Left lung (tissue), 10 donors: Measurements from ENCODE around the gene ARMC5. TPM values are rescaled to one million over a fixed set of nuclear protein-coding genes. Genes with fewer than 3 reads are reported as not detected.

ENCODE experiments used
- ATAC-seq: fragments of 200-7000 bp; cut with Tn5 transposase; one replicate; pipeline ENCODE4 v1.9.1; 2020; ENCODE audit warnings: moderate library complexity
- DNase-seq, 4 donors: peaks; one replicate each; pipeline ENCODE4 v3.0.0-alpha.2; 2013 to 2020
- H3K27ac ChIP-seq, 2 donors: fragments of 200-600 bp; sonication (generic) in 1 of 2; one replicate each; pipeline versions ENCODE4 v1.5.0 to v1.8.0; 2020 to 2021
- H3K27me3 ChIP-seq, 2 donors: fragments of 200-600 bp; sonication (generic) in 1 of 2; one replicate each; pipeline versions ENCODE4 v1.5.0 to v1.8.0; 2020 to 2021
- H3K36me3 ChIP-seq, 2 donors: fragments of 200-600 bp; sonication (generic) in 1 of 2; one replicate each; pipeline versions ENCODE4 v1.5.0 to v1.8.0; 2020 to 2021
- H3K4me1 ChIP-seq, 2 donors: fragments of 200-600 bp; one replicate each; pipeline ENCODE4 v1.8.0; 2021
- H3K4me3 ChIP-seq, 2 donors: fragments of 200-600 bp; sonication (generic) in 1 of 2; one replicate each; pipeline versions ENCODE4 v1.5.0 to v1.8.0; 2020 to 2021; ENCODE audit warnings: mild to moderate bottlenecking in 1 of 2
- H3K9me3 ChIP-seq, 2 donors: fragments of 200-600 bp; sonication (generic) in 1 of 2; one replicate each; pipeline versions ENCODE4 v1.5.0 to v1.8.0; 2020 to 2021
- CTCF ChIP-seq, 2 donors: fragments of 200-600 bp; sonication (generic) in 1 of 2; IDR thresholded peaks; one replicate each; pipeline versions ENCODE4 v1.5.0 to v1.8.0; 2021; ENCODE audit warnings: antibody characterized with exemption in 2 of 2
- intact Hi-C, 2 donors: fragments of 100-400 bp; cut with DNase I; formaldehyde crosslinking; loops; one replicate each; pipeline versions ENCODE4 v1.11.2 to v1.14.2; 2022
- polyA plus RNA-seq, 6 donors: library from polyadenylated mRNA; unstranded; fragments of 120-200 nt; gene quantifications; one replicate each; pipeline ENCODE4 v1.2.1, GENCODE V29; 2013; ENCODE audit not compliant: insufficient read length in 6 of 6
- total RNA-seq, 2 donors: library from RNA; stranded (reverse); fragmentation: NEBNext Ultra II Directional; extraction: Animal tissue kit (Norgen Biotek cat#: 25700); gene quantifications; one replicate each; pipeline ENCODE4 v1.2.1, GENCODE V29; 2021
- donor health status: DM: no; HTN: yes; CAD: no.
- donor health status: DM: no; HTN: no; CAD: no.

ARMC5 gene
- total and polyA plus RNA-seq, 8 donors, result 8.5 to 14.8 (median 10.4) TPM

- no peak for ATAC-seq
- no peak for DNase-seq
- TF ChIP-seq CTCF (IDR thresholded peaks at IDR 0.05), result no peak
- Histone ChIP-seq H3K27me3 (peaks cover 0 to 19% of the 10 kb centered on the region in 2 donors), H3K27ac (no peak overlapping the region), H3K4me1 (peaks cover 7 to 24% of the 10 kb centered on the region in 2 donors), H3K9me3 (no peaks in the 10 kb centered on the region), H3K36me3 (peaks cover 0 to 69% of the 10 kb centered on the region in 2 donors), H3K4me3 (no peak overlapping the region)
- intact Hi-C loops, result no loop called here
Measured at GRCh38 chr16:31491778-31492418, 32.6 kb downstream of the ARMC5 start.

DNA sequence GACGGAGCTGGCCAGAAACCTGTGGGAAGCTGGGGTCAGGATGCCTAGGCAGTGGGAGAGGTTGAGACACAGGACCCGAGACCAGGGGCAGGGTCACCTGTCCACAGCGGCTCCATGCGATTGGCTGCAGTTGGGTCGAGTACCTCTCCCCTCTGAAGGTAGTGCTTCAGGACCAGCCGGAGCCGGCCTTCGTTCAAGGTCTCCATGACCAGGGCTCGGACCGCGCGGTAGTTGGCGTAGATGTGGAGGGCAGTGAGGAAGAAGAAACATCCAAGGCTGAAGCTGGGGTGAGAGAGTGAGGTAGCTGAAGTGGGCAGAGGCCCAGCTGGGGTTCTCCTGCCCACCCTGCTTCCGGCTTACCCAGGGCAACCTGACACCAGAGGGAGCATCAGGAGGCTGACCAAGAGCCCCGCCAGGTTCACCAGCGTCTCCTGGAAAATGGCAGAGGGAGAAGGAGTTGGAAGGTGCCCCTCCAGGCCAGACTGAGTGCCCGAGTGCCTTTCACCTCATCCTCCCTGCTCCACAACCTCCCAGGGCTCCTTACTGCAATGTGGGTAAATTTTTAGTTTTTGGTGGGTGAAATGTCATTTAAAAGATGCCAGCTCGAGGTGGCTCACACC is 34.3 kb downstream of the ARMC5 start:
- DNase-seq, result no peak
- Histone ChIP-seq H3K36me3 (peaks cover 0 to 85% of the 10 kb centered on the region in 2 donors), H3K27me3 (peaks cover 0 to 3% of the 10 kb centered on the region in 2 donors), H3K9me3 (no peaks in the 10 kb centered on the region), H3K27ac (no peak overlapping the region), H3K4me1 (peaks cover 0 to 7% of the 10 kb centered on the region in 2 donors), H3K4me3 (no peak overlapping the region)
- no peak for TF ChIP-seq CTCF (IDR thresholded peaks at IDR 0.05)
- intact Hi-C loops, result no loop called here
- ATAC-seq, result no peak

GRCh38 chr16:31496670-31497069 is 37.4 kb downstream of the ARMC5 start:
- Histone ChIP-seq H3K4me3 (no peak overlapping the region), H3K36me3 (peaks cover 0 to 88% of the 10 kb centered on the region in 2 donors), H3K27ac (peak overlapping the region in 1 of 2 donors; percentile 39), H3K4me1 (peaks cover 0 to 4% of the 10 kb centered on the region in 2 donors), H3K9me3 (no peaks in the 10 kb centered on the region), H3K27me3 (no peaks in the 10 kb centered on the region)
- ATAC-seq (peak; percentile 91), DNase-seq (peak in 2 of 4 donors; percentile 78 to 81)
- TF ChIP-seq CTCF (IDR thresholded peaks at IDR 0.05), result no peak
- intact Hi-C loops, result no loop called here

- intact Hi-C loops, result no loop called here
- Histone ChIP-seq H3K9me3 (no peaks in the 10 kb centered on the region), H3K27me3 (no peaks in the 10 kb centered on the region), H3K36me3 (peaks cover 0 to 70% of the 10 kb centered on the region in 2 donors), H3K4me3 (no peak overlapping the region), H3K27ac (no peak overlapping the region), H3K4me1 (peaks cover 2 to 14% of the 10 kb centered on the region in 2 donors)
- no peak for ATAC-seq
- TF ChIP-seq CTCF (IDR thresholded peaks at IDR 0.05), result no peak
- no peak for DNase-seq
Measured at GRCh38 chr16:31498493-31498892, 39.2 kb downstream of the ARMC5 start.

GRCh38 chr16:31499928-31500327 is 40.6 kb downstream of the ARMC5 start:
- intact Hi-C loops, result no loop called here
- DNase-seq (no peak), ATAC-seq (no peak)
- Histone ChIP-seq H3K4me3 (no peak overlapping the region), H3K9me3 (no peaks in the 10 kb centered on the region), H3K27me3 (no peaks in the 10 kb centered on the region), H3K36me3 (peaks cover 0 to 56% of the 10 kb centered on the region in 2 donors), H3K4me1 (peaks cover 3 to 22% of the 10 kb centered on the region in 2 donors), H3K27ac (no peak overlapping the region)
- no peak for TF ChIP-seq CTCF (IDR thresholded peaks at IDR 0.05)
